Neural cell (in vitro differentiated cells): ENCODE measurements around the gene TMPRSS6. TPM values are rescaled to one million over a fixed set of nuclear protein-coding genes. Genes with fewer than 3 reads are reported as not detected.

Experiments
- H2AFZ ChIP-seq: fragments of 200-600, 300-800 bp; sonication (generic), shearing (Covaris generic); 2 replicates; pipeline ENCODE4 v1.6.0; 2014; ENCODE audit warnings: low read depth, mild to moderate bottlenecking, antibody characterized with exemption, low read length, moderate library complexity
- H3F3A ChIP-seq: fragments of 200-600 bp; shearing (Covaris generic); 2 replicates; pipeline ENCODE4 v1.6.1; 2016; ENCODE audit warnings: mild to moderate bottlenecking, moderate library complexity, mixed read lengths, antibody characterized with exemption, low read length; ENCODE audit not compliant: insufficient read depth, poor library complexity, severe bottlenecking
- H3K27ac ChIP-seq: fragments of 200-600, 300-800 bp; sonication (generic), shearing (Covaris generic); 2 replicates; pipeline ENCODE4 v1.5.1; 2014; ENCODE audit warnings: mild to moderate bottlenecking, low read length, moderate library complexity
- H3K27me3 ChIP-seq: fragments of 300-800, 200-600 bp; sonication (generic), shearing (Covaris generic); 2 replicates; pipeline ENCODE4 v1.6.0; 2014; ENCODE audit warnings: mild to moderate bottlenecking, low read depth, low read length, moderate library complexity; ENCODE audit not compliant: insufficient read depth
- H3K36me3 ChIP-seq: fragments of 300-800, 200-600 bp; sonication (generic), shearing (Covaris generic); 2 replicates; pipeline ENCODE4 v1.5.1; 2014; ENCODE audit warnings: mild to moderate bottlenecking, antibody characterized with exemption, low read length, moderate library complexity; ENCODE audit not compliant: insufficient read depth
- H3K4me2 ChIP-seq: fragments of 300-800, 200-600 bp; sonication (generic), shearing (Covaris generic); 2 replicates; pipeline ENCODE4 v1.6.0; 2014; ENCODE audit warnings: mild to moderate bottlenecking, low read length
- H3K4me3 ChIP-seq: fragments of 300-800, 200-600 bp; sonication (generic), shearing (Covaris generic); 2 replicates; pipeline ENCODE4 v1.5.1; 2014; ENCODE audit warnings: mild to moderate bottlenecking, low read length, moderate library complexity
- H3K79me2 ChIP-seq: fragments of 200-600 bp; shearing (Covaris generic); replicated peaks from 2 replicates; pipeline ENCODE4 v1.6.0; 2014; ENCODE audit warnings: mild to moderate bottlenecking, low read length, moderate library complexity; ENCODE audit not compliant: insufficient read depth
- H3K9ac ChIP-seq: fragments of 300-800, 200-600 bp; sonication (generic), shearing (Covaris generic); 2 replicates; pipeline ENCODE4 v1.6.1; 2016; ENCODE audit warnings: mild to moderate bottlenecking, low read length, mixed read lengths
- H3K9me2 ChIP-seq: fragments of 200-600 bp; shearing (Covaris generic); 2 replicates; pipeline ENCODE4 v1.6.1; 2016; ENCODE audit warnings: mild to moderate bottlenecking, low read length, mixed read lengths; ENCODE audit not compliant: insufficient read depth
- H3K9me3 ChIP-seq: fragments of 200-600, 300-800 bp; sonication (generic), shearing (Covaris generic); 2 replicates; pipeline ENCODE4 v1.6.1; 2016; ENCODE audit warnings: mild to moderate bottlenecking, mixed run types, low read length, moderate library complexity, mixed read lengths
- H4K20me1 ChIP-seq: fragments of 200-600 bp; shearing (Covaris generic); 2 replicates; pipeline ENCODE4 v1.6.1; 2016; ENCODE audit warnings: mild to moderate bottlenecking, mixed run types; ENCODE audit not compliant: insufficient read depth
- EP300 ChIP-seq: fragments of 450-650 bp; conservative IDR thresholded peaks from 2 replicates; pipeline ENCODE4 v1.6.1; 2014; ENCODE audit warnings: antibody characterized with exemption, mild to moderate bottlenecking, moderate library complexity; ENCODE audit not compliant: poor library complexity, severe bottlenecking
- EZH2 ChIP-seq: fragments of 200-600, 300-800 bp; shearing (Covaris generic), sonication (generic); IDR thresholded peaks from 2 replicates; pipeline ENCODE4 v1.6.1; 2014; ENCODE audit warnings: antibody characterized with exemption, low read length, borderline replicate concordance, mild to moderate bottlenecking; ENCODE audit not compliant: insufficient read depth, poor library complexity, severe bottlenecking
- MXI1 ChIP-seq: fragments of 450-650 bp; conservative IDR thresholded peaks from 2 replicates; pipeline ENCODE4 v1.6.1; 2014; ENCODE audit warnings: antibody characterized with exemption, mild to moderate bottlenecking; ENCODE audit not compliant: poor library complexity, severe bottlenecking
- POLR2AphosphoS5 ChIP-seq: IDR thresholded peaks from 2 replicates; pipeline ENCODE4 v1.6.1; 2012
- RAD21 ChIP-seq: fragments of 450-650 bp; conservative IDR thresholded peaks from 2 replicates; pipeline ENCODE4 v1.6.1; 2014; ENCODE audit warnings: antibody characterized with exemption, mild to moderate bottlenecking, moderate library complexity
- SMC3 ChIP-seq: fragments of 450-650 bp; conservative IDR thresholded peaks from 2 replicates; pipeline ENCODE4 v1.6.1; 2014; ENCODE audit warnings: antibody characterized with exemption, mild to moderate bottlenecking, moderate library complexity; ENCODE audit not compliant: poor library complexity
- TAF1 ChIP-seq: IDR thresholded peaks from 2 replicates; pipeline ENCODE4 v1.6.1; 2012; ENCODE audit warnings: low read depth
- polyA plus RNA-seq: library from polyadenylated mRNA; depleted of rRNA; stranded (reverse); fragments of >200 nt; gene quantifications from 2 replicates; pipeline ENCODE4 v1.2.3, GENCODE V29; 2014
- TF ChIP-seq, protein P1 (sequence below): IDR thresholded peaks from 2 replicates; pipeline ENCODE4 v1.6.1; 2012; ENCODE audit warnings: borderline replicate concordance
- TF ChIP-seq, protein P2 (sequence below): fragments of 450-650 bp; IDR thresholded peaks from 2 replicates; pipeline ENCODE4 v1.5.1; 2014; ENCODE audit warnings: antibody characterized with exemption, mild to moderate bottlenecking, moderate library complexity; ENCODE audit not compliant: poor library complexity, severe bottlenecking

Gene TMPRSS6
- polyA plus RNA-seq, 1 donor from 2014 or later = not detected

DNA sequence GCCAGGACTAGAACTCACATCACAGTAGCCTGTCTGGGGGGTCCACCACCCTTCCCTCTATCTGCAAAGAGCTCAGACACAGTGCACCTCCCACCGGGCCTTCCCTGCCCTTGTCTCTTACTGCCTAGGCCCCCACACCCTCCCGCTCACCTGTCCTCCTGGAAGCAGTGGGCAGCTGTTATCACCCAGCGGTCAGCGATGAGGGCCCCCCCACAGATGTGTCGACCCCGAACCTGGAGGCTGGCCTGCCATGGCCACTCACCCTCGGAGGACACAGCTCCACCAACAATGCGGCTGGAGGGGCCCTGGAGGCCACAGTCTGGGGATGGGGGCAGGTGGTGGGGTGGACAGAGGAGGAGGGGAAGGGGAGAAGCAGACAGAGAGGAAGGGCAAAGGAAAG is 39.2 kb downstream of the TMPRSS6 start:
- H3K36me3 ChIP-seq = no peaks in the 10 kb centered on the region
- no peaks in the 10 kb centered on the region for H3K9me3 ChIP-seq
- no peak overlapping the region for H3K4me3 ChIP-seq
- H3K9me2 ChIP-seq = no peaks in the 10 kb centered on the region
- H3F3A ChIP-seq = no peaks in the 10 kb centered on the region
- no peak overlapping the region for H3K4me2 ChIP-seq
- H3K9ac ChIP-seq = no peak overlapping the region
- H3K79me2 ChIP-seq = no peaks in the 10 kb centered on the region
- H2AFZ ChIP-seq = no peak overlapping the region
- H3K27ac ChIP-seq = no peak overlapping the region
- TF ChIP-seq, protein P1, sequence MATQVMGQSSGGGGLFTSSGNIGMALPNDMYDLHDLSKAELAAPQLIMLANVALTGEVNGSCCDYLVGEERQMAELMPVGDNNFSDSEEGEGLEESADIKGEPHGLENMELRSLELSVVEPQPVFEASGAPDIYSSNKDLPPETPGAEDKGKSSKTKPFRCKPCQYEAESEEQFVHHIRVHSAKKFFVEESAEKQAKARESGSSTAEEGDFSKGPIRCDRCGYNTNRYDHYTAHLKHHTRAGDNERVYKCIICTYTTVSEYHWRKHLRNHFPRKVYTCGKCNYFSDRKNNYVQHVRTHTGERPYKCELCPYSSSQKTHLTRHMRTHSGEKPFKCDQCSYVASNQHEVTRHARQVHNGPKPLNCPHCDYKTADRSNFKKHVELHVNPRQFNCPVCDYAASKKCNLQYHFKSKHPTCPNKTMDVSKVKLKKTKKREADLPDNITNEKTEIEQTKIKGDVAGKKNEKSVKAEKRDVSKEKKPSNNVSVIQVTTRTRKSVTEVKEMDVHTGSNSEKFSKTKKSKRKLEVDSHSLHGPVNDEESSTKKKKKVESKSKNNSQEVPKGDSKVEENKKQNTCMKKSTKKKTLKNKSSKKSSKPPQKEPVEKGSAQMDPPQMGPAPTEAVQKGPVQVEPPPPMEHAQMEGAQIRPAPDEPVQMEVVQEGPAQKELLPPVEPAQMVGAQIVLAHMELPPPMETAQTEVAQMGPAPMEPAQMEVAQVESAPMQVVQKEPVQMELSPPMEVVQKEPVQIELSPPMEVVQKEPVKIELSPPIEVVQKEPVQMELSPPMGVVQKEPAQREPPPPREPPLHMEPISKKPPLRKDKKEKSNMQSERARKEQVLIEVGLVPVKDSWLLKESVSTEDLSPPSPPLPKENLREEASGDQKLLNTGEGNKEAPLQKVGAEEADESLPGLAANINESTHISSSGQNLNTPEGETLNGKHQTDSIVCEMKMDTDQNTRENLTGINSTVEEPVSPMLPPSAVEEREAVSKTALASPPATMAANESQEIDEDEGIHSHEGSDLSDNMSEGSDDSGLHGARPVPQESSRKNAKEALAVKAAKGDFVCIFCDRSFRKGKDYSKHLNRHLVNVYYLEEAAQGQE = no peak
- TF ChIP-seq EZH2 (no peak), POLR2AphosphoS5 (no peak), TAF1 (no peak), RAD21 (no peak), SMC3 (no peak), EP300 (no peak), MXI1 (no peak)
- TF ChIP-seq, protein P2, sequence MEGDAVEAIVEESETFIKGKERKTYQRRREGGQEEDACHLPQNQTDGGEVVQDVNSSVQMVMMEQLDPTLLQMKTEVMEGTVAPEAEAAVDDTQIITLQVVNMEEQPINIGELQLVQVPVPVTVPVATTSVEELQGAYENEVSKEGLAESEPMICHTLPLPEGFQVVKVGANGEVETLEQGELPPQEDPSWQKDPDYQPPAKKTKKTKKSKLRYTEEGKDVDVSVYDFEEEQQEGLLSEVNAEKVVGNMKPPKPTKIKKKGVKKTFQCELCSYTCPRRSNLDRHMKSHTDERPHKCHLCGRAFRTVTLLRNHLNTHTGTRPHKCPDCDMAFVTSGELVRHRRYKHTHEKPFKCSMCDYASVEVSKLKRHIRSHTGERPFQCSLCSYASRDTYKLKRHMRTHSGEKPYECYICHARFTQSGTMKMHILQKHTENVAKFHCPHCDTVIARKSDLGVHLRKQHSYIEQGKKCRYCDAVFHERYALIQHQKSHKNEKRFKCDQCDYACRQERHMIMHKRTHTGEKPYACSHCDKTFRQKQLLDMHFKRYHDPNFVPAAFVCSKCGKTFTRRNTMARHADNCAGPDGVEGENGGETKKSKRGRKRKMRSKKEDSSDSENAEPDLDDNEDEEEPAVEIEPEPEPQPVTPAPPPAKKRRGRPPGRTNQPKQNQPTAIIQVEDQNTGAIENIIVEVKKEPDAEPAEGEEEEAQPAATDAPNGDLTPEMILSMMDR = no peak
- H3K27me3 ChIP-seq = peaks cover 31% of the 10 kb centered on the region
- H4K20me1 ChIP-seq = no peaks in the 10 kb centered on the region

DNA sequence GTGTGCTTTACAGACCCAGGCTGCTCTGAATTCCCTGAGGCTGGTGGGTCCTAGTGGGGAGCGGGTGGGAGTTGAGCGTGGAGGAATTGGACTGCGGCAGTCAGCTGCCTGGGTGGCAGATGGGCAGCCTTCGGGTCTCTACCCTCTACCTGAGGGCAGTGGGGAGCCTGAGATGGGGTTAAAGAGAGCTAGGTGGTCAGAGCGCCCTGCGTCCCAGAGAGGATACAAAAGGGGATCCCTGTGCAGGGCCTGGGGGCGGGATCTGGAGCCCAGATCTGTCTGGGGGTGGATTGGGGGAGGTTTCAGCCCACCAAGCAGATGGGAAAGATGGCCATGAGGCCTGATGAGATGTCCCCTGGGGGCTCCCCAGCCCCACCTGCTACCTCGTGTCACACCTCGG is 39.8 kb downstream of the TMPRSS6 start:
- Histone ChIP-seq H3K4me3 (no peak overlapping the region), H3K9me2 (no peaks in the 10 kb centered on the region), H3K9ac (no peak overlapping the region), H3K36me3 (no peaks in the 10 kb centered on the region), H3K27ac (no peak overlapping the region), H3K79me2 (no peaks in the 10 kb centered on the region), H3F3A (no peaks in the 10 kb centered on the region), H2AFZ (no peak overlapping the region), H3K27me3 (peaks cover 31% of the 10 kb centered on the region), H4K20me1 (no peaks in the 10 kb centered on the region), H3K9me3 (no peaks in the 10 kb centered on the region), H3K4me2 (no peak overlapping the region)
- TF ChIP-seq, protein P1 = no peak
- TF ChIP-seq MXI1 (no peak), RAD21 (no peak), SMC3 (no peak), EP300 (no peak)
- TF ChIP-seq, protein P2 = no peak
